ENCODE results near the gene ZNF407. TPM values are rescaled to one million over a fixed set of nuclear protein-coding genes. Genes with fewer than 3 reads are reported as not detected.
A peak's percentile ranks its signal among the peaks of the same experiment; 100 is the strongest.

The ZNF407 gene
- total and polyA plus RNA-seq, 8 donors: 2.1 to 49.0 (median 14.6) TPM

- H3K36me3 ChIP-seq: no peaks in the 10 kb centered on the region
- peak overlapping the region in 3 of 5 donors; percentile 39 to 57 (median 48) for H3K27ac ChIP-seq
- TF ChIP-seq EP300 (IDR thresholded peaks at IDR 0.05) (no peak), POLR2AphosphoS5 (IDR thresholded peaks at IDR 0.05) (no peak), POLR2A (IDR thresholded peaks at IDR 0.05) (no peak)
- TF ChIP-seq, protein P1, sequence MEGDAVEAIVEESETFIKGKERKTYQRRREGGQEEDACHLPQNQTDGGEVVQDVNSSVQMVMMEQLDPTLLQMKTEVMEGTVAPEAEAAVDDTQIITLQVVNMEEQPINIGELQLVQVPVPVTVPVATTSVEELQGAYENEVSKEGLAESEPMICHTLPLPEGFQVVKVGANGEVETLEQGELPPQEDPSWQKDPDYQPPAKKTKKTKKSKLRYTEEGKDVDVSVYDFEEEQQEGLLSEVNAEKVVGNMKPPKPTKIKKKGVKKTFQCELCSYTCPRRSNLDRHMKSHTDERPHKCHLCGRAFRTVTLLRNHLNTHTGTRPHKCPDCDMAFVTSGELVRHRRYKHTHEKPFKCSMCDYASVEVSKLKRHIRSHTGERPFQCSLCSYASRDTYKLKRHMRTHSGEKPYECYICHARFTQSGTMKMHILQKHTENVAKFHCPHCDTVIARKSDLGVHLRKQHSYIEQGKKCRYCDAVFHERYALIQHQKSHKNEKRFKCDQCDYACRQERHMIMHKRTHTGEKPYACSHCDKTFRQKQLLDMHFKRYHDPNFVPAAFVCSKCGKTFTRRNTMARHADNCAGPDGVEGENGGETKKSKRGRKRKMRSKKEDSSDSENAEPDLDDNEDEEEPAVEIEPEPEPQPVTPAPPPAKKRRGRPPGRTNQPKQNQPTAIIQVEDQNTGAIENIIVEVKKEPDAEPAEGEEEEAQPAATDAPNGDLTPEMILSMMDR (IDR thresholded peaks at IDR 0.05): no peak
- intact Hi-C loops (cut with DNase I; ENCODE audit: low total_unique reads): no loop called here
- no peak overlapping the region for H3K4me3 ChIP-seq
- no peak for DNase-seq
- peaks cover 0 to 10% (median 0%) of the 10 kb centered on the region in 4 donors for H3K4me1 ChIP-seq
- no peaks in the 10 kb centered on the region for H3K9me3 ChIP-seq
- no peaks in the 10 kb centered on the region for H3K27me3 ChIP-seq
- 83 to 96% (median 91%) methylated on average over 2 of the region's 2 CpGs for WGBS, 5 donors
Observed at GRCh38 chr18:74995419-74995736, 397.7 kb downstream of the ZNF407 start.

- Histone ChIP-seq H3K4me1 (peaks cover 0 to 10% (median 0%) of the 10 kb centered on the region in 4 donors), H3K36me3 (no peaks in the 10 kb centered on the region), H3K27me3 (no peaks in the 10 kb centered on the region), H3K27ac (no peak overlapping the region), H3K4me3 (no peak overlapping the region), H3K9me3 (no peaks in the 10 kb centered on the region)
- TF ChIP-seq, protein P1 (IDR thresholded peaks at IDR 0.05): no peak
- TF ChIP-seq EP300 (IDR thresholded peaks at IDR 0.05) (no peak), POLR2AphosphoS5 (IDR thresholded peaks at IDR 0.05) (no peak), POLR2A (IDR thresholded peaks at IDR 0.05) (no peak)
- intact Hi-C loops (cut with DNase I; ENCODE audit: low total_unique reads): no loop called here
- WGBS, 5 donors: 87 to 90% (median 87%) methylated on average over 6 of the region's 6 CpGs
- DNase-seq: no peak
Observed at GRCh38 chr18:74996055-74996454, 398.4 kb downstream of the ZNF407 start.

DNA sequence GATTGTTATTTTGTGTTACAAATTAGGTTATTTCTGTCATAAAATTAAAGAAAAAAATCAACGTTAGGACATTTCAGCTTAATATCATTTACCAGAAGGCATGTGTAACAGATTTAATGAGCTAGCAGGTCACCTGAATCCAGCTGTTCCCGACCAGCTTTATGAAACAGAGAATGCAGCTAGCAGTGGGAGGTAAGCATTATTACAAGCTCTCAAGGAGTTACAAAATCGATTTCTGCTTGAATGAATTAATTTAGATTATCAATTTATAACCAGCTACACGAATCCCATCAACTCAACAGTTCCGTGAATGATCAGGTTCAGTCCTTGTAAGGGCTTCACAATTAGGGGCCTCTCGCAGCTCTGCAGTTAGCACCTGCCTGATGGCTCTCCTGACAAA lies 399.3 kb downstream of the ZNF407 start:
- Histone ChIP-seq H3K27me3 (no peaks in the 10 kb centered on the region), H3K27ac (no peak overlapping the region), H3K36me3 (no peaks in the 10 kb centered on the region), H3K4me3 (no peak overlapping the region), H3K4me1 (peaks cover 0 to 10% (median 0%) of the 10 kb centered on the region in 4 donors), H3K9me3 (no peaks in the 10 kb centered on the region)
- no peak for TF ChIP-seq EP300 (IDR thresholded peaks at IDR 0.05)
- TF ChIP-seq, protein P1 (IDR thresholded peaks at IDR 0.05): no peak
- no peak for TF ChIP-seq POLR2A (IDR thresholded peaks at IDR 0.05)
- TF ChIP-seq POLR2AphosphoS5 (IDR thresholded peaks at IDR 0.05): no peak
- intact Hi-C loops (cut with DNase I; ENCODE audit: low total_unique reads): no loop called here
- 89 to 94% (median 92%) methylated on average over 6 of the region's 6 CpGs for WGBS, 5 donors
- DNase-seq: no peak

- Histone ChIP-seq H3K27me3 (no peaks in the 10 kb centered on the region), H3K4me1 (peaks cover 0 to 9% (median 3%) of the 10 kb centered on the region in 4 donors), H3K9me3 (no peaks in the 10 kb centered on the region), H3K36me3 (no peaks in the 10 kb centered on the region), H3K27ac (no peak overlapping the region), H3K4me3 (no peak overlapping the region)
- intact Hi-C loops (cut with DNase I; ENCODE audit: low total_unique reads): no loop called here
- DNase-seq: no peak
- WGBS, 5 donors: 53 to 68% (median 63%) methylated on average over 3 of the region's 3 CpGs
- TF ChIP-seq POLR2A (IDR thresholded peaks at IDR 0.05) (no peak), EP300 (IDR thresholded peaks at IDR 0.05) (no peak), POLR2AphosphoS5 (IDR thresholded peaks at IDR 0.05) (no peak)
- TF ChIP-seq, protein P1 (IDR thresholded peaks at IDR 0.05): no peak
Observed at GRCh38 chr18:75000920-75001319, 403.2 kb downstream of the ZNF407 start.

Data from stomach (tissue), 9 donors.